Measurements from ENCODE around the gene FANCD2. TPM values are rescaled to one million over a fixed set of nuclear protein-coding genes. Genes with fewer than 3 reads are reported as not detected.
"Not testable (repeated sequence)": the region's sequence is repeated elsewhere in the genome, so short reads cannot be mapped to it uniquely, and the experiment has no call there.

The FANCD2 gene
- total RNA-seq: 5.6 TPM

GRCh38 chr3:10026084-10026890, at the start of gene FANCD2:
Gene FANCD2, plus strand, starts transcription at chr3:10026437. Its CDS starts 2,221 bp downstream, at chr3:10028658.
- peak; percentile 83 for DNase-seq

- DNase-seq: peak; percentile 16
Observed at GRCh38 chr3:9976721-9977709, 49.2 kb upstream of the FANCD2 start.

- no peak for DNase-seq
Observed at GRCh38 chr3:9978710-9979305, 47.4 kb upstream of the FANCD2 start.

- no peak for DNase-seq
Observed at GRCh38 chr3:9980251-9980650, 46.0 kb upstream of the FANCD2 start.

DNA sequence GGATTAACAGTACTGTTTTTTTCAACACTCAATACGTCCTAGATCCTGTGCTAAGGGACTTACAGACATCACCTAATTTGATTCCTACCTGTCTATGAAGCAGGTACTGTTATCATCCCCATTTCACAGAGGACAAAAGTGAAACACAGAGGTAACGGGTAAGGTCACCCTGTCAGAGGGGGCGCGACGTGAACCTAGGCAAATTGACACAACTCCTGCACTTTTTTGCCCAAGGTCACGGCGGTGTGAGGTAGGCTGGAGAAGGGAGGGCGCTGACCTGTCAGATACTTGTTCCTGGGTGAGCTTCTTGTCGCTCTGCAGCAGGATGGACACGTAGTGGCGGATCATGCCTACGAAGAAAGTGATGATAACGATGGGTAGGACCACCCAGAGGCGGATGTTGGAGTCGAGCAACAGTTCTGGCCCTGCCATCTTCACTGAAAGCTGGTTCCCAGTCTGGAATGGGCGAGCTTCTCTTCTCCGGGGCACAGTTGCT, 40.0 kb upstream of the FANCD2 start:
- no peak for DNase-seq

- DNase-seq: no peak
Observed at GRCh38 chr3:9994086-9994844, 32.0 kb upstream of the FANCD2 start.

DNA sequence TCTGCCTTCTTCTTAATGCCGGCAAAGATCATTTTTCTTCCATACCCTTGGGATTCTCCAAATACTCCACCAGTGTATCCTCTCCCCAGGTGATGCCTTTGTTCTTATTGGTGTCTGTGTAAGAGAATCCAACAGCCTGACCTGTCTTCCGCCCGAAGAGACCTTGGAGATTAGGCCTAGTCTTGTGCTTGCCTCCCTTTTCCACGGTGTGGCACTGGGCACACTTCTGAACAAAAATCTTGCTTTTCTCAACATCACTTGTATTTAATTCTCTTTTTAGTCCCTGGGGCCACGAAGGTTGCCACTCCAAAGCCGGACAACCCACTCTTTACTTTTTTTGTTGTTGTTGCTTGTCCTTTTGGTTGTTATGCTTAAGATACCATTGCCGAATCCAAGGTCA, 25.6 kb upstream of the FANCD2 start:
- no peak for DNase-seq

- DNase-seq: no peak
Observed at GRCh38 chr3:10002951-10003350, 23.3 kb upstream of the FANCD2 start.

DNA sequence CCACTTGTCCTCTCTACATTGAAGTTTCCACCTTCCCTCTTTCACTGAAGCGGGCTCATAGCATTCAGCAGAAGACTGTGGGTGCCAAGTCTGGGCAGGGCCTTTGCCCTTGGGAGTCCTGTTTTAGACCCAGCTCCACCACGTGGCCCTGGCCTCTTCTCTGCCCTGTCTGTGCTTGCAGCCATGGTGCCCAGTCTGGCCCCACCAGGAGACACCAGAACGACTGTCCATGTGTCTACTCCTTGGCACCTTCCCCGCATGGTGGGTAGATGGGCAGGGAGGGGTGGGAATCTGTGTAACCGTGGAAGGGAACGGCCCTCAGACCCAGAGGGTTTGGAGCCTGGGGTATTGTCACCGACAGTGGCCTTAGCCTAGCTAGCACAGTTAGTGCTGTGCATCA, 21.7 kb upstream of the FANCD2 start:
- no peak for DNase-seq

- DNase-seq: no peak
Observed at GRCh38 chr3:10004960-10005564, 21.2 kb upstream of the FANCD2 start.

- DNase-seq: no peak
Observed at GRCh38 chr3:10006048-10006761, 20.0 kb upstream of the FANCD2 start.

DNA sequence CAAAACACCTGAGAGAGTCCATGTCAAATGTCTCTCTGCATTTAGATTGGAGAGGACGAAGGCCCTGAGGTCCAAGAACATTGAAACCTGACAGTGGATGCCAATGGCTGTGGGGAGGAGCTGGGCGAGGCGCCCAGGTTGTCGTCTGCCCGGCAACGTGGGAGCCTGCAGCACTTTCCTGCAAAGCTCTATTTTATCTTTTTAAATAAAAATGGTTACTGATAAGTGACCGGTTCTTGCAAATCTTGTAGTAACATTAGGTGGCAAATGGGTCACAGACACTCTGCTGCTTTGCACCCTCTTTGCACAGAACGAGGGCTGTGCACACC, 19.5 kb upstream of the FANCD2 start:
- no peak for DNase-seq

- no peak for DNase-seq
Observed at GRCh38 chr3:10007126-10007782, 19.0 kb upstream of the FANCD2 start.

GRCh38 chr3:10008216-10008587, 18.0 kb upstream of the FANCD2 start:
- DNase-seq: not testable (repeated sequence)

- DNase-seq: peak; percentile 50
Observed at GRCh38 chr3:10008588-10009344, 17.5 kb upstream of the FANCD2 start.

- DNase-seq: no peak
Observed at GRCh38 chr3:10010421-10010877, 15.8 kb upstream of the FANCD2 start.

- peak; percentile 92 for DNase-seq
Observed at GRCh38 chr3:10010878-10011465, 15.3 kb upstream of the FANCD2 start.

GRCh38 chr3:10011631-10012030, 14.6 kb upstream of the FANCD2 start:
- no peak for DNase-seq

DNA sequence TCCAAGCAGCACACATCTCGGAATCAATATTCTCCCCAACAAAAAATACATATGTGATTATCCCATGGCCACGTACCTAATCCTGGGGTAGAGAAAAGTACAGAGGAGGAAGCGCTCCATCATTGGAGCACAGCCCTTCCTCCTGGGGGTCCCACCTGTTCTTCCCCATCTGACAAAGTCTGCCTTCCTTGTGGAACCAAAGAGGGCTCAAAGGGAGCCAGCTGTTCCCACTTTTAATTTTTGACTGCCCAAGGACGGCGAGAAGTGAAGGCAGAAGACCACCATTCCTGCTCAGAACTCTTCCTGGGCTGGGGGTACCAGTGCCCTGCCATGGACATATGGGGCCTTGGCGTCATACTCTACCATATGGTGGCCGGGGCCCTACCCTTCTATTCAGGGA, 14.1 kb upstream of the FANCD2 start:
- DNase-seq: no peak

All from occipital lobe (tissue), 2 donors.